Measurements from ENCODE around the gene PNO1.

The PNO1 gene

DNA sequence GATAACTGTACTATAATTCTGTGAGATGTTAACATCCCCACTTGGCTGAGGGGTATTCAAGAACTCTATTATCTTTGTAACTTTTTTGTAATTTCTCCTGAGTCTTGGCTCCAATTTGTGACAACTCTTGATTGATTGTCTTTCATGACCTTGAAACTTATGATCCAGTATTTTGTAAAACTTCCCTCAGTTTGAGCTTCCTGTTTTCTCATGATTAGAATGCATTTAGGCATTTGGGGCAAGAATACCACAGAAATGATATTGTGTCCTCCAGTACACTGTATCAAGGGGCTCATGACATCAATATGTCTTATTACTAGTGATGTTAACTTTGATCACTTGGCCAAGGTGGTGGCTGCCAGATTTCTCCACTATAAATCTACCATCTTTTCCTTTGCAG lies 37.4 kb downstream of the PNO1 start:
- DNase-seq (ENCODE audit: low read depth), result no peak

DNA sequence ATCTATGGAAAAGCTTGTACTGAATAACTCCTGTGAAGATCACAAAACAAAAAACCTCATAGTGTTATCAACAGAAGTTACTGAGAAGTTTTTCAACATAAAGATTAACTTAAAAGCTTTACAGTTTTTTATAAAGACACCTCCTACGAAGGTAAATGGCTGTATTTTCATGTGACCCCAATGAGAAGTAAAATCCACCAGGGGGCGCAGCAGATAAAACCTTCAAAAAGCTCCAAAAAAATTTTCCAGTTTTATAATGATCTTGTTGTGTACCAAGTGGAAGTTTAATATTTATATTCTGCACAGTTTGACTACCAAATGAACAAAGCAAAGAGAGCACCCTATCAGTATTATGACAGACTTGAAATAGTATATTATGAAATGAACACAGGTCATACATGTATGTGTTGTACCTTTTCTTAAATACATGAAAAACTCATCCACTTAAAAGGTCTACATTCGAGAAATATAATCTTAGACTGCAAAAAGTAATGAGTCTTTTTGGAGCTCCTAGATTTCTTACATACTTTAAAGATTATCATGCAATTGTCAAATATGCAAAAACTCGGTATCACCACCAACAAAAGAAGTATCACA lies 38.5 kb downstream of the PNO1 start:
- DNase-seq (ENCODE audit: low read depth), result no peak

DNA sequence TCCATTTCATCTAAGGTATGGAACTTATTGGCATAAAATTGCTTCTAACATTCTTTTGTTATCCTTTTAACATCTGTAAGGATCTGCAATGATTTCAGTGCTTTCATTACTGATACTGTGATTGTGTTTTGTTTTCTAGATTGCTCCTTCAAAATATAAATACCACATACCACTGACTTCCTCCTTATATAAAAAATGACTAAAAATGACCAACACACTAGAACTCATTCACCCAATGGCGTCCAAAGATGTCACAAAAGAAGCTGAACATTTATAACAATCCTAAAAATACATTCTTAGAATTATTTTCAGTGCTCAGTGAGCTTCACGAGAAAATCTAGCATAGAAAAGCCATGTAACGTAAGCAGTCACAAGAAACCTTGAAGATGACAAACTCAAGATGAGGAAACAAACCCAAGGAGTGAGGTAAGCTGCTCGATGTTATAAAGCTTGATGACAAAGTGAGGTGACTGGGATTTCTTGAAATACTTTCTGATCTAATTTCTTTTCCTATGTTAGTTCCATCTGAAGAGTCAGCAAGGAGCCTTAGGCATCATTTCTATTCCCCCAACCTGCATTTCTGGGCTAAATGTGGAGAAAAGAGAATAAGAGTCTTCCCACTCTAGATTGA lies 42.6 kb downstream of the PNO1 start:
- no peak for DNase-seq (ENCODE audit: low read depth)

DNA sequence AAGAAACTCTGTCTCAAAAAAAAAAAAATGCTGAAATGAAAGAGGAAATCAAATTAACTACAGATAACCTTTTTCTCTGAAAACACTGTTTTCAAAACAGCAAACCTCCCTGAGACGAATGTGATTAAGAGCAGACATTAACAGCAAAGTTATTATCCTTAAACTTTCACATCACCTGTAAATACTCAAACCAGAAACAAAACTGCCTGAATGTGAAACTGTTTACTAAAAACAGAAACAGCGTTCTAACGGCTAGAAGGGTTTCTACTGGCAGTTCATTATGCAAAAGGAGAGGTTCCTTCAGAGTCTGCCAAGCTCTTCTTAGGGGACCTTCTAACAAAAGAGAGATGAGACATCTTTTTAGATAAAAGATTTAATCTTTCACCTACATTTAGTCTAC lies 45.9 kb downstream of the PNO1 start:
- no peak for DNase-seq (ENCODE audit: low read depth)

DNA sequence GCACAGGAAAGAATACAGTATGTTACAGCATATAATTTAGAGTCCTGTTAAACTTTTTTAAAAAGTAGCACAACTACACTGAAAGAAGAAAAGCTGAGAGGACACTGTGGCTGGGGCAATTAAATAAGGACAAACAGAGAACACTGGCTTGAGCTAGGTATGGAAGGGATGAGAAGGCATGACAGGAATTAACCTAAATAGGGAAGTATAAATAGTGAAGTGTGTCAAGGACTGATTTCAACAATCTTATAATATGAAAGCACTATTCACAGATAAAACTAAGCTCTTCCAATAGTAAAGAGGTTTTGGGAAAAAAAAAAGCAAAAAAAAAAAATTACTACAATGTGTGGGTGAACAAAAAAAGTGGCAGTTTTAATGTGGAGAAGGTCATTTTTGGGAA lies 49.1 kb downstream of the PNO1 start:
- no peak for DNase-seq (ENCODE audit: low read depth)

DNA sequence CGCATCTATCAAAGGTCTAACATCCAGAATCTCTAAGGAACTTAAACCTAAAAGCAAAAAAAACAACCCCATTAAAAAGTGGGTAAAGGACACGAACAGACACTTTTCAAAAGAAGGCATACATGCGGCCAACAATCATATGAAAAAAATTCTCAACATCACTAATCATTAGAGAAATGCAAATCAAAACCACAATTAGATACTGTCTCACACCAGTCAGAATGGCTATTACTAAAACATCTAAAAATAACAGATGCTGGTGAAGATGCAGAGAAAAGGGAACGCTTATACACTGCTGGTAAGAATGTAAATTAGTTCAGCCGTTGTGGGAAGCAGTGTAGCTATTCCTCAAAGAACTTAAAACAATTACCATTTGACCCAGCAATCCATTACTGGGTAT lies 56.7 kb downstream of the PNO1 start:
- no peak for DNase-seq (ENCODE audit: low read depth)

DNA sequence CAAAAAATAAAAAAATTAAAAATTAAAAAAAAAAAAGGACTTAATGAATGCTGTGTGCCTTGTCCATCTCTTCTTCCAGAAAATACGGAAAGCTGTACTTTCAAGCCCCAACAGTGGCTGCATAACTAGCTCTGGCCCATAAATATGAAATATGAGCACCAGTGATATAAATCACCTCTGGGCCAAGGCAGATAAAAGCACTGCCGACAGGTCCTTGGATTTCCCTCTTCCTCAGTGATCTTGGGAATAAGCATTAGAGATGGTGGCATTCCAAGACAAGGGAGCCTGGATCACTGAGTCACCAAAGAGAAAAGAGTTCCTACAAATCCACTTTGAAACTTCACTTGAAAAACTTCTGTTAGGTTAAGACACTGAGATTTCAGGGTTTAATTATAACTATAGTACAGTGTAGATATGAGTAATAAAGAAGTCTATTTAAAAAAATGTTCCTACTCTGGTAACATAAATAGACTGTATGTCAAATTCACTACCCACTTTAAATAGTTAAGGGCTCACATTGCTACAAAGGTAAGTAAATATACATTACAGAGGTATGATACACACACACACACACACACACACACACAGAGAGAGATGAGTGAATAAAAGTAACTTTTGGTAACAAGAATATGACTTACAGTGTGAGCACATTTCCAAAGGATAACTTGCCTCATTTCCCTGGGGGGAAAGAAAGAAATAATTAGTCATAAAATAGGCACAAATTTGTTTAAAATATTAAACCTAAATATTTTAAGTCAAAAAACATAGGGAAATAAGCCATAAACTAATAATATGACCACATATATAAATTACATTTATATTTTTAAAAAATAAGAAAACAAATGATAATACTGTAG lies 59.0 kb downstream of the PNO1 start:
- no peak for DNase-seq (ENCODE audit: low read depth)

DNA sequence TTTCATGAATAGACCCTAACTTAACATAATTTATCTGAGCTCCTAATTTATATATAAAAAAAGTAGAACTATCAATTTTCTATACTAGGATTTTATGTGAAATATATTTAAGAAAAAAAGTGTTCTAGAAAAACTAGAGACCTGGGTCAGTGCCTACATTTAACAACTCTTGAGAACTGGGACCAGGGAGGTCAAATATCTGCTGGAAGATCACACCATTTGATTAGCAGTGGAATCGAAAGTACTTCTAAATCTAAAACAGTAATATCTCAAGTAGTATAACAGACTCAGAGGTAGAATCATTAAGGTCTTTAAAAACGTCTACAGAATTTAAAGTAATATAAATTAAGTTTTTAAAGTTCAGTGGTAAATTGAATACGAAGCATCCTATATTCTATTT lies 60.0 kb downstream of the PNO1 start:
- DNase-seq (ENCODE audit: low read depth), result no peak

DNA sequence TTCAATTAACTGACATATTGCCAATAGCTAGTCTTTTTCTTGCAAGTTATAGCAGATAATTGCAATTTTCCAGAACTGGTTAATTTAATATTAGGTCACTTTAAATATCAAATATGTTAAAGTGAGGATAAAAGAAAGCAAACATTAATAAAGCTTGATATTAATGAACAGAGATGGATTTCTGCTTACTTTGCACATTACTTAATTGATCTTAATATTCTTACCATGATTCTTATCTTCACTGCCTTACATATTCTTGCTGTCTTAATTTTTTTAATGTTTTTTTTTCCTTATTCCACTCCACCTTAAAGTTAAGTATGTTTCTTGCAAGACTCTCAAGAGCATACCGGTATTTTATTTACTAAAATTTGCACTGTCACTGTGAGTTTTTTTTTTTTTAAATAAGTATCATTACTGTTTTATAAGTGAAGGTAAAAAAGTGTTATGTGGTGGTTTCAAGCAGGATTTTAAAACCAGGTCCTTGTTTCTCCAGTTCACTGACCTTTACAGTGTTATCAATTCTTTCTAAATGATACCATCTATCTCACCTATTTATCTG lies 60.7 kb downstream of the PNO1 start:
- DNase-seq (ENCODE audit: low read depth), result no peak

DNA sequence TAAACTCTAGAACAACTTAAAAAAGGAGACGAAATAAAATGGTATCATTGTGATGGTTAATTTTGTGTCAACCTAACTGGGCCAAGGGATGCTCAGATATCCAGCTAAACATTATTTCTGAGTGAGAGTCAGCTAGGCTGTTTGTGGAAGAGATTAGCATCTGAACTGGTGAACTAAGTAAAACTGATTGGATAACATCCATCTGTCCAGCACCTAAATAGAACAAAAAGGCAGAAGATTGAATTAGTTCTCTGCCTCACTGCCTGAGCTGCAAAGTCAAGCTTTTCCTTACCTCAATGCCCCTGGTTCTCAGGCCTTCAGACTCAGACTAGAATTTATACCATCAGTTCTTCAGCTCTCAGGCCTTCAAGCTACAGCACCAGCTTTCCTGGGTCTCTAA lies 64.6 kb downstream of the PNO1 start:
- no peak for DNase-seq (ENCODE audit: low read depth)

DNA sequence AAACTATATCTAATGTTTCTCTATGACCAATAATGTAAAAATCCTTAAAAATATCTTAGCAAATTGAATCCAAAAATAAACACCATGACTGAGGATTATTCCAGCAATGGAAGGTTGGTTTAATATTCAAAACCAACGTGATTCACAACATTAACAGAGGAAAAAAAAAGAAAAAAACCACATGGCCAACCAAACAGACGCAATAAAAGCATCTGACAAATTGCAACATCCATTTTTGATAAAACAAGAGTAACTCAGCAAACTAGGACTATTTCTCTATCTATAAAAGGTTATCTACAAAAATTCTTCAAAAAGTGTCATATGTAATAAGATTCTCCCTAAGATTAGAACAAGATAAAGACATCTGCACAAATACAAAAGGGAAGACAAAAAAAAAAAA lies 65.7 kb downstream of the PNO1 start:
- no peak for DNase-seq (ENCODE audit: low read depth)

DNA sequence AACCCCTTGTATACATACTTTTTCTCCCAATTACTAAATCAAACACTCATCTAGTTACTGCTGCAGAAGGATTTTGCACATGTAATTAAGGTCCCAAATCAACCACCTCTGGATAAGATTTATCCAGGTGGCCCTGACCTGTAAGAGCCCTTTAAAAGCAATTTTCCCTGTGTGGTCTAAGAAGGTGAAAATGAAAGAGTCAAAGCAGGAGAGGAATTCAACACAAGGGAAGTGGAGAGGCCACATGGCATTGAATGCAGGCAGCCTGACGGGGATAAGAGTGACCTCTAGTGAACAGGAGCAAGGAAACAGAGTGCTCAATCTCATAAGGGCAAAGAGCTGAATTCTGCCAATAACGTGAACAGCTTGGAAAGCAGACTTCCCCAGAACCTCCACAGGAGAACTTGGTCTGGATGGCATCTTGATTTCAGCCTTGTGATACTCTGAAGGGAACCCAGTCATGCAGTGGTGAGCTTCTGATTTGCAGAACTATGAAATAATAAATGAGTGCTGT lies 67.5 kb downstream of the PNO1 start:
- DNase-seq (ENCODE audit: low read depth), result no peak

Data from stimulated activated CD8-positive, alpha-beta memory T cell treated with anti-CD3 and anti-CD28 coated beads, Interleukin-4, amount 100 ng/mL, for 24 hours (primary cell).